ENCODE results near the gene PPP1R10. TPM values are rescaled to one million over a fixed set of nuclear protein-coding genes. Genes with fewer than 3 reads are reported as not detected.

The PPP1R10 gene
- total and polyA plus RNA-seq, 4 donors, result 21.5 to 73.4 (median 29.5) TPM

GRCh38 chr6:30643656-30644055 lies 26.6 kb upstream of the PPP1R10 start:
- no peaks in the 10 kb centered on the region for H3K9me3 ChIP-seq (ENCODE audit: control insufficient read depth in 4 of 4, insufficient read depth in 3 of 4, low read length in 3 of 4)
- TF ChIP-seq CTCF (IDR thresholded peaks at IDR 0.05; ENCODE audit: control extremely low read depth, extremely low read depth), result no peak
- no peak overlapping the region for H3K27ac ChIP-seq (ENCODE audit: low read depth in 1 of 2, low read length in 1 of 2)
- H3K36me3 ChIP-seq (ENCODE audit: control insufficient read depth in 4 of 4, insufficient read depth in 4 of 4, low read length in 4 of 4), result peaks cover 4 to 37% (median 25%) of the 10 kb centered on the region in 4 donors
- no peak overlapping the region for H3K4me3 ChIP-seq
- WGBS, 2 donors, result 96 to 98% methylated on average over 2 of the region's 2 CpGs
- DNase-seq (no peak), ATAC-seq (ENCODE audit: insufficient read depth, low FRiP score) (no peak)
- no peak overlapping the region for H3K9ac ChIP-seq (ENCODE audit: insufficient read depth in 1 of 2, low read length in 2 of 2)
- H3K27me3 ChIP-seq (ENCODE audit: control insufficient read depth in 3 of 3, insufficient read depth in 3 of 3, low read length in 2 of 3), result no peaks in the 10 kb centered on the region
- peaks cover 0 to 10% (median 0%) of the 10 kb centered on the region in 5 donors for H3K4me1 ChIP-seq (ENCODE audit: control insufficient read depth in 5 of 5, insufficient read depth in 5 of 5, low read length in 5 of 5)

- no peak overlapping the region for H3K27ac ChIP-seq (ENCODE audit: low read depth in 1 of 2, low read length in 1 of 2)
- TF ChIP-seq CTCF (IDR thresholded peaks at IDR 0.05; ENCODE audit: control extremely low read depth, extremely low read depth), result no peak
- H3K36me3 ChIP-seq (ENCODE audit: control insufficient read depth in 4 of 4, insufficient read depth in 4 of 4, low read length in 4 of 4), result peaks cover 4 to 39% (median 25%) of the 10 kb centered on the region in 4 donors
- DNase-seq (no peak), ATAC-seq (ENCODE audit: insufficient read depth, low FRiP score) (no peak)
- H3K9ac ChIP-seq (ENCODE audit: insufficient read depth in 1 of 2, low read length in 2 of 2), result no peak overlapping the region
- H3K4me3 ChIP-seq, result no peak overlapping the region
- H3K9me3 ChIP-seq (ENCODE audit: control insufficient read depth in 4 of 4, insufficient read depth in 3 of 4, low read length in 3 of 4), result no peaks in the 10 kb centered on the region
- WGBS, 2 donors, result 46 to 78% methylated on average over 1 of the region's 1 CpG
- no peaks in the 10 kb centered on the region for H3K4me1 ChIP-seq (ENCODE audit: control insufficient read depth in 5 of 5, insufficient read depth in 5 of 5, low read length in 5 of 5)
- H3K27me3 ChIP-seq (ENCODE audit: control insufficient read depth in 3 of 3, insufficient read depth in 3 of 3, low read length in 2 of 3), result no peaks in the 10 kb centered on the region
Measured at GRCh38 chr6:30641048-30641447, 24.0 kb upstream of the PPP1R10 start.

- H3K9me3 ChIP-seq (ENCODE audit: control insufficient read depth in 4 of 4, insufficient read depth in 3 of 4, low read length in 3 of 4), result no peaks in the 10 kb centered on the region
- H3K9ac ChIP-seq (ENCODE audit: insufficient read depth in 1 of 2, low read length in 2 of 2), result no peak overlapping the region
- no peaks in the 10 kb centered on the region for H3K27me3 ChIP-seq (ENCODE audit: control insufficient read depth in 3 of 3, insufficient read depth in 3 of 3, low read length in 2 of 3)
- no peak for TF ChIP-seq CTCF (IDR thresholded peaks at IDR 0.05; ENCODE audit: control extremely low read depth, extremely low read depth)
- DNase-seq (no peak), ATAC-seq (ENCODE audit: insufficient read depth, low FRiP score) (no peak)
- peaks cover 4 to 40% (median 25%) of the 10 kb centered on the region in 4 donors for H3K36me3 ChIP-seq (ENCODE audit: control insufficient read depth in 4 of 4, insufficient read depth in 4 of 4, low read length in 4 of 4)
- H3K4me3 ChIP-seq, result no peak overlapping the region
- WGBS, 2 donors, result 51 to 77% methylated on average over 10 of the region's 10 CpGs
- no peak overlapping the region for H3K27ac ChIP-seq (ENCODE audit: low read depth in 1 of 2, low read length in 1 of 2)
- no peaks in the 10 kb centered on the region for H3K4me1 ChIP-seq (ENCODE audit: control insufficient read depth in 5 of 5, insufficient read depth in 5 of 5, low read length in 5 of 5)
Measured at GRCh38 chr6:30640481-30640880, 23.4 kb upstream of the PPP1R10 start.

- no peak overlapping the region for H3K27ac ChIP-seq (ENCODE audit: low read depth in 1 of 2, low read length in 1 of 2)
- H3K9me3 ChIP-seq (ENCODE audit: control insufficient read depth in 4 of 4, insufficient read depth in 3 of 4, low read length in 3 of 4), result no peaks in the 10 kb centered on the region
- H3K36me3 ChIP-seq (ENCODE audit: control insufficient read depth in 4 of 4, insufficient read depth in 4 of 4, low read length in 4 of 4), result peaks cover 5 to 27% (median 14%) of the 10 kb centered on the region in 4 donors
- ATAC-seq (ENCODE audit: insufficient read depth, low FRiP score) (no peak), DNase-seq (no peak)
- TF ChIP-seq CTCF (IDR thresholded peaks at IDR 0.05; ENCODE audit: control extremely low read depth, extremely low read depth), result no peak
- 97% methylated on average over 3 of the region's 3 CpGs for WGBS, 2 donors
- no peak overlapping the region for H3K9ac ChIP-seq (ENCODE audit: insufficient read depth in 1 of 2, low read length in 2 of 2)
- no peaks in the 10 kb centered on the region for H3K4me1 ChIP-seq (ENCODE audit: control insufficient read depth in 5 of 5, insufficient read depth in 5 of 5, low read length in 5 of 5)
- no peak overlapping the region for H3K4me3 ChIP-seq
- no peaks in the 10 kb centered on the region for H3K27me3 ChIP-seq (ENCODE audit: control insufficient read depth in 3 of 3, insufficient read depth in 3 of 3, low read length in 2 of 3)
Measured at GRCh38 chr6:30635834-30636233, 18.8 kb upstream of the PPP1R10 start.

Measured in lung (tissue), 12 donors.